ENCODE measurements around the gene CTDSP2.

GRCh38 chr12:57797933-57798332 lies 48.6 kb downstream of the CTDSP2 start:
- TF ChIP-seq POLR2A (IDR thresholded peaks at IDR 0.05; ENCODE audit: control extremely low read depth in 1 of 2, low read depth in 2 of 2, low read length in 2 of 2) (no peak), POLR2AphosphoS5 (IDR thresholded peaks at IDR 0.05; ENCODE audit: low read depth, low read length) (no peak), SRF (IDR thresholded peaks at IDR 0.05; ENCODE audit: low read depth, low read length) (no peak), EZH2 (IDR thresholded peaks at IDR 0.05; ENCODE audit: low read depth, low read length, severe bottlenecking) (no peak), SUZ12 (IDR thresholded peaks at IDR 0.05; ENCODE audit: low read length) (no peak), JUN (IDR thresholded peaks at IDR 0.05; ENCODE audit: low read depth, low read length) (no peak), EP300 (IDR thresholded peaks at IDR 0.05; ENCODE audit: borderline replicate concordance in 1 of 2, low read depth in 2 of 2, low read length in 2 of 2) (no peak), SP2 (IDR thresholded peaks at IDR 0.05; ENCODE audit: low read length) (no peak), BACH1 (IDR thresholded peaks at IDR 0.05; ENCODE audit: low read length) (no peak), RAD21 (IDR thresholded peaks at IDR 0.05 in 1 of 2, conservative IDR thresholded peaks at IDR 0.05 in 1 of 2; ENCODE audit: low read depth in 2 of 2, low read length in 2 of 2) (no peak), SIN3A (conservative IDR thresholded peaks at IDR 0.05 in 1 of 2, IDR thresholded peaks at IDR 0.05 in 1 of 2; ENCODE audit: low read depth in 1 of 2, low read length in 2 of 2) (no peak), TEAD4 (IDR thresholded peaks at IDR 0.05; ENCODE audit: low read depth, low read length) (no peak), SP4 (IDR thresholded peaks at IDR 0.05; ENCODE audit: low read length) (no peak)
- TF ChIP-seq, protein P1, sequence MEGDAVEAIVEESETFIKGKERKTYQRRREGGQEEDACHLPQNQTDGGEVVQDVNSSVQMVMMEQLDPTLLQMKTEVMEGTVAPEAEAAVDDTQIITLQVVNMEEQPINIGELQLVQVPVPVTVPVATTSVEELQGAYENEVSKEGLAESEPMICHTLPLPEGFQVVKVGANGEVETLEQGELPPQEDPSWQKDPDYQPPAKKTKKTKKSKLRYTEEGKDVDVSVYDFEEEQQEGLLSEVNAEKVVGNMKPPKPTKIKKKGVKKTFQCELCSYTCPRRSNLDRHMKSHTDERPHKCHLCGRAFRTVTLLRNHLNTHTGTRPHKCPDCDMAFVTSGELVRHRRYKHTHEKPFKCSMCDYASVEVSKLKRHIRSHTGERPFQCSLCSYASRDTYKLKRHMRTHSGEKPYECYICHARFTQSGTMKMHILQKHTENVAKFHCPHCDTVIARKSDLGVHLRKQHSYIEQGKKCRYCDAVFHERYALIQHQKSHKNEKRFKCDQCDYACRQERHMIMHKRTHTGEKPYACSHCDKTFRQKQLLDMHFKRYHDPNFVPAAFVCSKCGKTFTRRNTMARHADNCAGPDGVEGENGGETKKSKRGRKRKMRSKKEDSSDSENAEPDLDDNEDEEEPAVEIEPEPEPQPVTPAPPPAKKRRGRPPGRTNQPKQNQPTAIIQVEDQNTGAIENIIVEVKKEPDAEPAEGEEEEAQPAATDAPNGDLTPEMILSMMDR (IDR thresholded peaks at IDR 0.05; ENCODE audit: control extremely low read depth in 1 of 3, insufficient read depth in 1 of 3, low read depth in 1 of 3, low read length in 3 of 3), result no peak

Data from H1 (cell line).